HepG2 (cell line): ENCODE data around the gene BIRC5. TPM values are rescaled to one million over a fixed set of nuclear protein-coding genes. Genes with fewer than 3 reads are reported as not detected.
A peak's percentile ranks its signal among the peaks of the same experiment; 100 is the strongest.

Experiments used
- ATAC-seq: fragments of 200-7000 bp; cut with Tn5 transposase; 3 replicates; pipeline ENCODE4 v1.9.1; 2020; ENCODE audit warnings: mild to moderate bottlenecking, moderate library complexity
- BruUV-seq: library from RNA; stranded (reverse); fragments of 400-500 nt; replicated peaks from 2 replicates; lab custom pipeline; 2021; lab: Mats Ljungman, UMichigan
- CTCF ChIA-PET: fragments of 300-600 bp; formaldehyde crosslinking; extraction: SDS; loops from one replicate; lab custom pipeline; 2021; ENCODE audit warnings: low total read pairs, inconsistent platforms, low intra/inter-chr PET ratio; lab: Yijun Ruan, JAX
- POLR2A ChIA-PET: fragments of 350-600 bp; sonication (Branson Sonifier 250); formaldehyde crosslinking; loops from one replicate; lab custom pipeline; 2020; ENCODE audit warnings: antibody characterized with exemption, inconsistent platforms; lab: Yijun Ruan, JAX
- DNase-seq: peaks from one replicate; pipeline ENCODE4 v3.0.0-alpha.2; 2015; ENCODE audit warnings: low spot score
- FAIRE-seq: peaks from 3 replicates; lab custom pipeline; 2011; peaks lifted over from hg19 to GRCh38; lab: Jason Lieb, UNC
- H2AFZ ChIP-seq: one replicate; pipeline ENCODE4 v1.6.1; 2011; ENCODE audit warnings: low read length, inconsistent platforms
- H3K27ac ChIP-seq: fragments of 300-600 bp; 3 replicates; pipeline ENCODE4 v1.8.0; 2011; ENCODE audit warnings: mixed run types, mild to moderate bottlenecking, mixed read lengths, low read length, inconsistent platforms; ENCODE audit not compliant: insufficient read depth; ENCODE audit errors: extremely low read length
- H3K27me3 ChIP-seq, 2 experiments: fragments of 200-600 bp in 1 of 2; 2 replicates in 1 of 2; 3 replicates in 1 of 2; pipeline versions ENCODE4 v1.6.0 to v1.8.0; 2011; ENCODE audit warnings: low read length in 2 of 2, mild to moderate bottlenecking in 2 of 2, moderate library complexity in 2 of 2, inconsistent platforms in 1 of 2; ENCODE audit not compliant: insufficient read depth in 2 of 2, control insufficient read depth in 1 of 2
- H3K36me3 ChIP-seq, 2 experiments: fragments of 200-600 bp in 1 of 2; replicated peaks in 1 of 2; 2 replicates in 1 of 2; 3 replicates in 1 of 2; pipeline versions ENCODE4 v1.5.1 to v1.8.0; 2011; ENCODE audit warnings: low read length in 2 of 2, inconsistent platforms in 1 of 2; ENCODE audit not compliant: insufficient read depth in 2 of 2, control insufficient read depth in 1 of 2
- H3K4me1 ChIP-seq: 2 replicates; pipeline ENCODE4 v1.5.1; 2012; ENCODE audit warnings: low read length, inconsistent platforms; ENCODE audit not compliant: insufficient read depth
- H3K4me2 ChIP-seq: 2 replicates; pipeline ENCODE4 v1.6.0; 2011; ENCODE audit warnings: low read depth, low read length, inconsistent platforms
- H3K4me3 ChIP-seq, 3 experiments: fragments of 200-600 bp in 1 of 3; sonication (generic), shearing (Covaris generic) in 1 of 3; replicated peaks in 1 of 3; 2 replicates each; pipeline ENCODE4 v1.5.1; 2011 to 2016; ENCODE audit warnings: low read length in 3 of 3, inconsistent platforms in 2 of 3, low read depth in 2 of 3, mild to moderate bottlenecking in 2 of 3, control low read depth in 1 of 3, mixed read lengths in 1 of 3; ENCODE audit not compliant: insufficient read depth in 1 of 3
- H3K79me2 ChIP-seq: one replicate; pipeline ENCODE4 v1.6.1; 2011; ENCODE audit warnings: low read length, inconsistent platforms; ENCODE audit not compliant: insufficient read depth
- H3K9ac ChIP-seq: 2 replicates; pipeline ENCODE4 v1.6.0; 2011; ENCODE audit warnings: mild to moderate bottlenecking, low read depth, low read length, inconsistent platforms; ENCODE audit not compliant: insufficient read depth
- H3K9me3 ChIP-seq: 2 replicates; pipeline ENCODE4 v1.5.1; 2012; ENCODE audit warnings: mild to moderate bottlenecking, low read length
- H4K20me1 ChIP-seq: 2 replicates; pipeline ENCODE4 v1.6.0; 2011; ENCODE audit warnings: inconsistent platforms, mild to moderate bottlenecking, low read length, moderate library complexity; ENCODE audit not compliant: insufficient read depth
- ADNP ChIP-seq: sonication (generic); formaldehyde crosslinking; IDR thresholded peaks from 2 replicates; pipeline ENCODE4 v1.4.0; 2020; ENCODE audit warnings: missing genetic modification reagents
- CREM ChIP-seq, 2 experiments: sonication (generic) in 1 of 2; formaldehyde crosslinking in 1 of 2; IDR thresholded peaks; 2 replicates each; pipeline versions ENCODE4 v1.4.0 to v1.6.1; 2016 to 2020; ENCODE audit warnings: antibody characterized with exemption in 1 of 2, mild to moderate bottlenecking in 1 of 2, missing genetic modification reagents in 1 of 2
- KDM1A ChIP-seq: IDR thresholded peaks from 2 replicates; pipeline ENCODE4 v1.6.1; 2016; ENCODE audit warnings: missing compliant biosample characterization
- MYC ChIP-seq: sonication (generic); formaldehyde crosslinking; IDR thresholded peaks from 2 replicates; pipeline ENCODE4 v1.9.0; 2021; ENCODE audit warnings: missing genetic modification reagents, borderline replicate concordance
- NRL ChIP-seq: sonication (generic); formaldehyde crosslinking; IDR thresholded peaks from 2 replicates; pipeline ENCODE4 v1.5.0; 2020; ENCODE audit warnings: missing genetic modification reagents, mild to moderate bottlenecking, moderate library complexity, borderline replicate concordance
- THAP11 ChIP-seq: IDR thresholded peaks from 2 replicates; pipeline ENCODE4 v1.6.1; 2016; ENCODE audit warnings: missing biosample characterization, missing genetic modification reagents
- ZKSCAN1 ChIP-seq: fragments of 150-350 bp; IDR thresholded peaks from 2 replicates; pipeline ENCODE4 v1.6.1; 2014; ENCODE audit warnings: low read length
- ZMYM3 ChIP-seq: sonication (generic); formaldehyde crosslinking; IDR thresholded peaks from 2 replicates; pipeline ENCODE4 v1.5.1; 2020; ENCODE audit warnings: mild to moderate bottlenecking, missing genetic modification reagents
- ZNF121 ChIP-seq: sonication (generic); formaldehyde crosslinking; IDR thresholded peaks from 2 replicates; pipeline ENCODE4 v1.5.0; 2020; ENCODE audit warnings: mild to moderate bottlenecking, missing genetic modification reagents
- ZNF143 ChIP-seq: sonication (generic); formaldehyde crosslinking; IDR thresholded peaks from 2 replicates; pipeline ENCODE4 v1.4.0; 2020; ENCODE audit warnings: missing genetic modification reagents
- ZNF263 ChIP-seq: sonication (generic); formaldehyde crosslinking; IDR thresholded peaks from 2 replicates; pipeline ENCODE4 v1.4.0; 2020; ENCODE audit warnings: missing genetic modification reagents
- ZNF629 ChIP-seq: sonication (generic); formaldehyde crosslinking; conservative IDR thresholded peaks from 2 replicates; pipeline ENCODE4 v1.5.0; 2020; ENCODE audit warnings: missing genetic modification reagents
- ZNF687 ChIP-seq: sonication (generic); formaldehyde crosslinking; IDR thresholded peaks from 2 replicates; pipeline ENCODE4 v1.5.1; 2020; ENCODE audit warnings: mild to moderate bottlenecking, missing genetic modification reagents, moderate library complexity
- ZNF766 ChIP-seq: sonication (generic); formaldehyde crosslinking; IDR thresholded peaks from 2 replicates; pipeline ENCODE4 v1.5.0; 2020; ENCODE audit warnings: missing genetic modification reagents, borderline replicate concordance
- ZNF841 ChIP-seq: sonication (generic); formaldehyde crosslinking; IDR thresholded peaks from 2 replicates; pipeline ENCODE4 v1.8.1; 2023; ENCODE audit warnings: missing genetic modification reagents, borderline replicate concordance
- WGBS: methylation state at CpG from one replicate; pipeline ENCODE4 v1.1.6; 2017; ENCODE audit warnings: low lambda C conversion rate; 5-methylcytosine and 5-hydroxymethylcytosine counted together
- in situ Hi-C: cut with HindIII; loops from 2 replicates; pipeline ENCODE4 v1.10.0; 2017; ENCODE audit warnings: low pct_unique_long_range_greater_than_20kb; ENCODE audit not compliant: extremely low pct_ligation_motif_present
- intact Hi-C: fragments of 100-400 bp; cut with micrococcal nuclease; formaldehyde crosslinking; loops from one replicate; pipeline ENCODE4 v1.10.0; 2022; ENCODE audit not compliant: unreplicated experiment
- polyA plus RNA-seq, 8 experiments: library from polyadenylated mRNA; depleted of rRNA in 3 of 8; stranded (reverse) in 7 of 8; unstranded in 1 of 8; fragments of >200 nt; fragmentation: Illumina TruSeq in 4 of 8; extraction: Trizol in 4 of 8; gene quantifications; 2 replicates each; pipeline versions ENCODE4 v1.2.1 to v1.2.3, GENCODE V29; 2011 to 2016; ENCODE audit warnings: low read depth in 4 of 8, missing spikeins in 1 of 8, mixed read lengths in 1 of 8; ENCODE audit not compliant: insufficient read depth in 1 of 8
- total RNA-seq, 5 experiments: library from RNA; depleted of rRNA; stranded (reverse); fragments of >200 nt; fragmentation: Illumina TruSeq; extraction: Trizol; gene quantifications; 2 replicates each; pipeline ENCODE4 v1.2.3, GENCODE V29; 2016; ENCODE audit warnings: low read depth in 1 of 5
- TF ChIP-seq, protein P1 (sequence below): sonication (generic); formaldehyde crosslinking; IDR thresholded peaks from 2 replicates; pipeline ENCODE4 v1.4.0; 2020; ENCODE audit warnings: missing genetic modification reagents

BIRC5 gene
- total and polyA plus RNA-seq, 2 of the 13 experiments (the other 11 are each of a cell fraction or from before 2014, with no cell fraction given): 30.3 to 135 TPM

- H3K4me1 ChIP-seq: peaks cover 74% of the 10 kb centered on the region
- no TSS peak for BruUV-seq
- H3K79me2 ChIP-seq: peaks cover 7% of the 10 kb centered on the region
- 69% methylated on average over 15 of the region's 16 CpGs for WGBS
- POLR2A ChIA-PET: interaction anchor here (1.5 kb wide), 1 partner anchor 22 kb away, joined by 4 read pairs; the partner anchor contains the start of genes AFMID and TK1
- no peak for DNase-seq
- H4K20me1 ChIP-seq: peaks cover 5% of the 10 kb centered on the region; the same call in 1 of the 2 replicates
- H3K27ac ChIP-seq: no peak overlapping the region
- TF ChIP-seq CREM (IDR thresholded peaks at IDR 0.05) (no peak), CREM (CRISPR knock-in tag; IDR thresholded peaks at IDR 0.05) (no peak), KDM1A (CRISPR knock-in tag) (0 out of 2 replicates have a peak, but pooled peaks have one; percentile 51), NRL (CRISPR knock-in tag) (0 out of 2 replicates have a peak, but pooled peaks have one; percentile 12), THAP11 (CRISPR knock-in tag) (no peak), ZMYM3 (peak; percentile 92), ZNF143 (CRISPR knock-in tag) (0 out of 2 replicates have a peak, but pooled peaks have one; percentile 21), ZNF766 (CRISPR knock-in tag) (no peak), ZNF841 (CRISPR knock-in tag) (no peak), ZNF629 (CRISPR knock-in tag) (peak; percentile 93), MYC (CRISPR knock-in tag) (0 out of 2 replicates have a peak, but pooled peaks have one; percentile 22), ADNP (0 out of 2 replicates have a peak, but pooled peaks have one; percentile 35), ZNF687 (CRISPR knock-in tag) (0 out of 2 replicates have a peak, but pooled peaks have one; percentile 22), ZNF121 (CRISPR knock-in tag) (peak; percentile 50; the same call in 1 of the 2 replicates), ZKSCAN1 (peak; percentile 94), ZNF263 (CRISPR knock-in tag) (peak; percentile 32; the same call in 1 of the 2 replicates)
- TF ChIP-seq, protein P1, sequence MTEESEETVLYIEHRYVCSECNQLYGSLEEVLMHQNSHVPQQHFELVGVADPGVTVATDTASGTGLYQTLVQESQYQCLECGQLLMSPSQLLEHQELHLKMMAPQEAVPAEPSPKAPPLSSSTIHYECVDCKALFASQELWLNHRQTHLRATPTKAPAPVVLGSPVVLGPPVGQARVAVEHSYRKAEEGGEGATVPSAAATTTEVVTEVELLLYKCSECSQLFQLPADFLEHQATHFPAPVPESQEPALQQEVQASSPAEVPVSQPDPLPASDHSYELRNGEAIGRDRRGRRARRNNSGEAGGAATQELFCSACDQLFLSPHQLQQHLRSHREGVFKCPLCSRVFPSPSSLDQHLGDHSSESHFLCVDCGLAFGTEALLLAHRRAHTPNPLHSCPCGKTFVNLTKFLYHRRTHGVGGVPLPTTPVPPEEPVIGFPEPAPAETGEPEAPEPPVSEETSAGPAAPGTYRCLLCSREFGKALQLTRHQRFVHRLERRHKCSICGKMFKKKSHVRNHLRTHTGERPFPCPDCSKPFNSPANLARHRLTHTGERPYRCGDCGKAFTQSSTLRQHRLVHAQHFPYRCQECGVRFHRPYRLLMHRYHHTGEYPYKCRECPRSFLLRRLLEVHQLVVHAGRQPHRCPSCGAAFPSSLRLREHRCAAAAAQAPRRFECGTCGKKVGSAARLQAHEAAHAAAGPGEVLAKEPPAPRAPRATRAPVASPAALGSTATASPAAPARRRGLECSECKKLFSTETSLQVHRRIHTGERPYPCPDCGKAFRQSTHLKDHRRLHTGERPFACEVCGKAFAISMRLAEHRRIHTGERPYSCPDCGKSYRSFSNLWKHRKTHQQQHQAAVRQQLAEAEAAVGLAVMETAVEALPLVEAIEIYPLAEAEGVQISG (CRISPR knock-in tag): 0 out of 2 replicates have a peak, but pooled peaks have one; percentile 16
- no peaks in the 10 kb centered on the region for H3K36me3 ChIP-seq
- H3K9ac ChIP-seq: no peak overlapping the region
- intact Hi-C loops (loop anchor here (5.0 kb wide), 1 partner anchor 38 kb away; the partner anchor contains the start of gene TMC6), in situ Hi-C loops (no loop called here)
- peaks cover 0 to 2% of the 10 kb centered on the region in 2 experiments; a peak in 1 of 5 replicates for H3K27me3 ChIP-seq
- CTCF ChIA-PET: no interaction called here
- H3K4me3 ChIP-seq: no peak overlapping the region
- no peak overlapping the region for H3K4me2 ChIP-seq
- no peak for FAIRE-seq
- H2AFZ ChIP-seq: no peak overlapping the region
- no peak; the same call in 2 of the 3 replicates for ATAC-seq
- H3K9me3 ChIP-seq: no peaks in the 10 kb centered on the region
Observed at GRCh38 chr17:78164748-78165607, 49.1 kb upstream of the BIRC5 start.
